ENCODE results near the gene ASB13.
"Not testable (repeated sequence)": the region's sequence is repeated elsewhere in the genome, so short reads cannot be mapped to it uniquely, and the experiment has no call there.

ASB13 gene

DNA sequence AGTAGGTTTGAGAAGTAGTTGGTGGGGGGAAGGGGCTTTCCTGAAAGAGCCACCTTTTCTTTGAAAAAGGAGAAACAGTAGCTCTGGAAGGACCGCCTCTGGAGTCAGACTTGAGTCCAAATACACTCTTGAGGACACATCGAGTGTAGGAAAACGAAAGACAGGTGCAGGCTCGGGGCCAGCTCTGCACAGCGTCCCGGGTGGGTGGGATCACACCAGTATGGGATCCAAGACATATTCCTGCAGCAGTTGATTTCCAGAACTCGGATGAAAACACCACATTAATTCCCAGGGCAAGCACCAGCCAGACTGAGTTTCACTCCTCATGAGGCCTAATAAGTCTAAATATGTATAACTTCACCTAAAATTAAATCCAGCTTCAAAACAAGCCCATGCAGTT, 61.4 kb downstream of the ASB13 start:
- DNase-seq (ENCODE audit: low read depth in 3 of 3), result no peak

DNA sequence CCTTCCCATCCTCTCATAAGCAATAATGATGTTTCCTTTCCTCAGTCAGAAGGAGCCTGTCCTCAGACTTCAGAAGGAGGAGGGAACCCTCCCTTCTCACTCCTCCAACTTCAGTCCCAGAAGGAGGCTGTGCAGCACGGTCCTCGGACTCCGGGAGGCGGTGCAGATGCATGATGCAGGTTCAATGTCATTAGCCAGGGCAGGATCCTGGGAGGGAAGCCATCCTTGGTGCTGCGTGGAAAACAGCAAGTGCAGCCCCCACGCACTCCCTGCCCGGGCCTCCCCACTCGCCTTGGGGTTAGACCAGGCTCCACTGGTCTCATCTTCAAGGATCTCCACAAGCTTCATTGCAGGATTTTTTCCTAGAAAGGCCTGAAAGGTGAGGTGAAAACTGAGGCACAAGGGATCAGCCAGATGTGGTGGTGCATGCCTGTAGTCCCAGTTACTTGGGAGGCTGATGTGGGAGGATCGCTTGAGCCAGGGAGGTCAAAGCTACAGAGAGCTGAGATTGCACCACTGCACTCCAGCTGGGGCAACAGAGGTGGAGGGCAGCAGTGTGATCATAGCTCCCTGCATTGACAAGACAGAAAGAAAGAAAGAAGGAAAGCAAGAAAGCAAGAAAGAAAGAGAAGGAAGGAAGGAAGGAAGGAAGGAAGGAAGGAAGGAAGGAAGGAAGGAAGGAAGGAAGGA, 62.0 kb downstream of the ASB13 start:
- DNase-seq (ENCODE audit: low read depth in 3 of 3), result no peak

DNA sequence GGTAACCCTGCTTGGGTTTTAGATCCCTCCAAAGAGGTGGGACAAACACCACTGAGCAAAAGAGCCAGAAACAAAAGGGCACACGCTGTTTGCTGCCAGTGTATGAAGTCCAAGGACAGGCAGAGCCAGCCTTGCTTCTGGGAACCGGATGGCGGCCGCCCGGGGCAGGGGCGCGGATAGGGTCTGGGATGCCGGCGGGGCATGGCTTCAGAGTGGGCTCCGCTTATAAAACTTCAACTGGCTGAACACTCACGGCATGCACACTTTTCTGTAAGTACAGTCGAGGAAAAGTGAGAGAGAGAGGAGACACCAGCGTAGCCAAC, 62.6 kb downstream of the ASB13 start:
- no peak for DNase-seq (ENCODE audit: low read depth in 3 of 3)

GRCh38 chr10:5603091-5603847, 63.1 kb downstream of the ASB13 start:
- DNase-seq (ENCODE audit: low read depth in 3 of 3), result no peak

DNA sequence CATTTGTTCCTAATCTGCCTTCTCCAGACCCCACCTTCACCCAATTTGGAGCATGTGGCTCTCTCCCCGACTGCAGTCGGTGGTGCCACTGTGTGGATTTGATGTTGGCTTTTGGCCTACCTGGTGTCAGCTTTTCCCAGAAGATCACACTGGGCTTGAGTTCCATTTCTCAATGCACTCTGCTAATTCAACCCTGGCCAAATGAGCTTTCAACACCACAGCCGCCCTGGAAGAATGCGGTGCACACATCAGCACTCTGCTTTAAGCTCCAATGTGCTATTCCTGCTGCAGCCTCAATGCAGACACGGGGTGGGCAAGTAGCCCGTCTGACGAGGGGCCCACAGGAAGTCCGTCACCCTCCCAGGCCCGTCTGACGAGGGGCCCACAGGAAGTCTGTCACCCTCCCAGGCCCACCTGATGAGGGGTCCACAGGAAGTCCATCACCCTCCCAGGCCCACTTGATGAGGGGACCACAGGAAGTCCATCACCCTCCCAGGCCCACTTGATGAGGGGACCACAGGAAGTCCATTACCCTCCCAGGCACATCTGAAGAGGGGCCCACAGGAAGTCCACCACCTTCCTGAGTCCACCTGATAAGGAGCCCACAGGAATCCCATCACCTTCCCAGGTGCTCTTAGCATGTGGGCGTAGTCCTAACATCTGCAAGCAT, 64.4 kb downstream of the ASB13 start:
- DNase-seq (ENCODE audit: low read depth in 3 of 3), result no peak

DNA sequence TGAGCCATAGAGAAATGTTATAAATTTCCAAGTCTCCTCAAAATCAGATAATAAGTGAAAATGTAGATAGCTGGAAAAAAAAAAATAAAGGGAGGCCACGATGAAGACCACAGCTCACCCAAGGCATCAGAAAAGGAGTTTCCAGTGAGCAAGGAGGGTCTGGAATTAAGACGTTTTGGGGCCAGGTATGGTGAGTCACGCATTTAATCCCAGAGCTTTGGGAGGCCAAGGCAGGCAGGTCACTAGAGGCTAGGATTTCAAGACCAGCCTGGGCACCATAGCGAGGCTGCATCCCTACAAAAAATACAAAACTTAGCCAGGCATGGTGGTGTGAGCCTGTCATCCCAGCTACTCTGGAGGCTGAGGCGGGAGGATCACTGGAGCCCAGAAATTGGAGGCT, 65.5 kb downstream of the ASB13 start:
- DNase-seq (ENCODE audit: low read depth in 3 of 3), result no peak

GRCh38 chr10:5599613-5600520, 66.5 kb downstream of the ASB13 start:
- no peak for DNase-seq (ENCODE audit: low read depth in 3 of 3)

GRCh38 chr10:5598085-5598690, 68.2 kb downstream of the ASB13 start:
- no peak for DNase-seq (ENCODE audit: low read depth in 3 of 3)

DNA sequence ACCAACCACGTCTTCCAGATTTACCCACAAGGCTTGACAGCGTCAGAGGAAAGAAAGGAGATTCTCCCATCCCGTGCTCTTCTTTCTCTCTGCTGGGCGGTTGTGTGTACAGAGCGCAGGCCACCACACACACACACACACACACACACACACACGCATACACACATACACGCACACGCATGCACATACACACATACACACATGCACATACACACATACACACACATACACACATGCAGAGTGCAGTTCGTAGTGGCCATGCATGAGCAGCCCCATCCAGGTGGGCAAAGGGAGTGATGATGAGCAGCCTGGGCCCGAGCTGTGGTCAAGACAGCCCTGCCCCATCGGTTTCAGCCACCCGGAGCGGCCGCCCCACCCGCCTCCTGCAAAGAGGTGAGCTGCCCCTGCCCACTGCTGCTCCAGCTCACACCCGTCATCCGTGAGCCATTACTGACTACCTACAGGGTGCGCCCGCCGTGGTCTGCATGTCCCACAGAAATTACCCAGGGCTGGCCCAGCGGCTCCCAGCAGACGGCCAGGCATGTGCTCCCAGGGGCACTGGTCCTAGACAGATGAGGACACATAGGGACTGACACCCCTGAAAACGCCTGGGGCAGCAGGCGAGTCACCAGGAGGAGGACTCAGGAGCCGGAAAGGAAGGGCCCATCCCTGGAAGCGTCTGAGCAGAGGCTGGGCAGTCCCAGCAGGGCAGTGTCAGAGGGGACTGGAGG, 69.6 kb downstream of the ASB13 start:
- DNase-seq (ENCODE audit: low read depth in 3 of 3), result no peak

GRCh38 chr10:5595994-5596471, 70.4 kb downstream of the ASB13 start:
- DNase-seq (ENCODE audit: low read depth in 3 of 3), result no peak

GRCh38 chr10:5595591-5595990, 70.8 kb downstream of the ASB13 start:
- no peak for DNase-seq (ENCODE audit: low read depth in 3 of 3)

DNA sequence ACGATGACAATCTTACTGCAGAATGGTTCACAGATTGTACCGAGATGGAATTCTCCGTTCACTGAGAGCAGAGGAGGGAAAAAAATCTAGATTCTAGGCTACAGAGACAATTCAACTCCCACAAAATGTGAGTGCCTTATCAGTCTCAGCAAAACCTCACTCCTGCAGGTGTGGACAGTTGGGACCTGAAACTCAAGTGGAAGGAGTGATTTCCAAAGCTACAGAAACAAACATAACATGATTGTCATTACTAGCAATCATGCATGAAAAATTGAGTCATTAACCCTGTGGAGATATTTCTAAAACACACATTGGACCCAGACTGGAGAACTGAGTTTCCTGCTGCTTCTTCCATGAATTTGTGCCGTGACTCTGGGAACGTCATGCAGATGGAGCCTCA, 71.3 kb downstream of the ASB13 start:
- DNase-seq (ENCODE audit: low read depth in 3 of 3), result no peak

GRCh38 chr10:5594271-5595049, 71.9 kb downstream of the ASB13 start:
- no peak for DNase-seq (ENCODE audit: low read depth in 3 of 3)

DNA sequence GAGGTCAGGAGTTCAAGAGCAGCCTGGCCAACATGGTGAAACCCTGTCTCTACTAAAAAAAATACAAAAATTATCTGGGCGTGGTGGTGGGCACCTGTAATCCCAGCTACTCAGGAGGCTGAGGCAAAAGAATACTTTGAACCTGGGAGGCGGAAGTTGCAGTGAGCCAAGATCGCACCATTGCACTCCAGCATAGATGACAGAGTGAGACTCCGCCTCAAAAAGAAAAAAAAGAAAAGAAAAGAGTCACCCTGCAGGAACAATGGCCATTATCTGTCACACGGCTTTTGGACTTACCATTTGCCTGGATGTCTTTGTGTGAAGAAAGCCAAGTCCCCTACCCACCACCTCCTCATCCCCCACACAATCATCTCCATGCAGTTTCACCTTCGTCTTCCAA, 73.0 kb downstream of the ASB13 start:
- DNase-seq (ENCODE audit: low read depth in 3 of 3), result not testable (repeated sequence)

DNA sequence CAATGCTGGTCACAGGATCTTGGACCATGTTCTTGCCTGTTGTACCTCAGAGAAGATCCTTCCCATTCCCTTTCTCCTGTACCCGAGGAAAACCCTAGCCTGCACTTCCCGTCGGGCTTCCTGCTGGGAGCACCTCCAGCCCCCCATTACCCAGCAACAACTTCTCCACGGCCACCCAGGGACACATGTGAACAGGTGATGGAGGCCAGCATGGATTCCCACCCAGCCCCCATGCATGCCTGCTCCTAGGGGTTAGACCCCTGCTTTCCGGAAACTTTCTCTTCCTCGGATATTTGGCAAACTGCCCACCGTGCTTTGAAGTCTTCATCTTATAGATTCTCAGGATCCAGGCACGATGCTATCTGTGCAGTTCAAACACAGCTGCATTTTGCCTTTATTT, 74.3 kb downstream of the ASB13 start:
- DNase-seq (ENCODE audit: low read depth in 3 of 3), result no peak

- DNase-seq (ENCODE audit: low read depth in 3 of 3), result no peak
Measured at GRCh38 chr10:5591336-5591824, 75.0 kb downstream of the ASB13 start.

DNA sequence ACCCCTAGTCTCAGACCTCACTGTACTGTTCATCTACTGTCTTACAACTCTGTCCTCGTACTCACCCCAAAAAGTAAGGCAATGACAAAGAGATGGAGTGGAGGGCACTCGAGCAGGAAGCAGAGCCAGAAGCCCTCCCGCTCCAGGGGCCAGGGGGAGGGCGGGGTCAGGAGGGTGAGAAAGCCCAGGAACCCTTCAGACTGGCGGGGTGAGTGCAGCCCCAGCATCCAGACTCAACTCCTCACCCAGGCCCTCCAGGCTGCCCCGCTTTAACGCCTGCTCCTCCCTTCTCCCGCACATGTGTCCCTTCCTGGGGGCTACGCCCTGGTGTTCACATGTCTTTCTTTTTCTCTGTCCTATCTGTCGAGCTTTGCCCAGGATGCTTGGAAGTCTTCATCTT, 75.6 kb downstream of the ASB13 start:
- no peak for DNase-seq (ENCODE audit: low read depth in 3 of 3)

GRCh38 chr10:5589661-5590511, 76.5 kb downstream of the ASB13 start:
- no peak for DNase-seq (ENCODE audit: low read depth in 3 of 3)

Data from stimulated activated CD4-positive, alpha-beta T cell treated with anti-CD3 and anti-CD28 coated beads, TNF-alpha, amount 100 ng/mL, for 48 hours (primary cell).